Prostate gland (tissue), 2 donors: ENCODE measurements around the gene CHD8. TPM values are rescaled to one million over a fixed set of nuclear protein-coding genes. Genes with fewer than 3 reads are reported as not detected.

Experiments used
- DNase-seq: peaks from one replicate; pipeline ENCODE4 v3.0.0-alpha.2; 2019; ENCODE audit warnings: low spot score
- H3K27ac ChIP-seq, 2 donors: fragments of 200-600 bp; sonication (generic); 2 replicates each; pipeline ENCODE4 v1.5.1; 2017 to 2019
- H3K27me3 ChIP-seq: fragments of 200-600 bp; sonication (generic); replicated peaks from 2 replicates; pipeline ENCODE4 v1.5.1; 2019; ENCODE audit not compliant: insufficient read depth
- H3K36me3 ChIP-seq, 2 donors: fragments of 200-600 bp; sonication (generic); 1 replicate in 1 of 2; 2 replicates in 1 of 2; pipeline versions ENCODE4 v1.5.1 to v1.8.1; 2017 to 2019
- H3K4me1 ChIP-seq: fragments of 200-600 bp; sonication (generic); replicated peaks from 2 replicates; pipeline ENCODE4 v1.5.1; 2019
- H3K4me3 ChIP-seq, 2 donors: fragments of 200-600 bp; sonication (generic); 2 replicates each; pipeline ENCODE4 v1.5.1; 2017 to 2019
- H3K9me3 ChIP-seq: fragments of 200-600 bp; sonication (generic); 2 replicates; pipeline ENCODE4 v1.5.1; 2017
- CTCF ChIP-seq, 4 experiments: fragments of 200-600 bp in 2 of 4; fragments of 450-650 bp in 2 of 4; sonication (generic) in 2 of 4; IDR thresholded peaks; 1 replicate in 3 of 4; 2 replicates in 1 of 4; pipeline ENCODE4 v1.5.1; 2016 to 2019; ENCODE audit warnings: antibody characterized with exemption in 4 of 4, mild to moderate bottlenecking in 2 of 4, moderate library complexity in 2 of 4
- POLR2A ChIP-seq: fragments of 450-650 bp; IDR thresholded peaks from one replicate; pipeline ENCODE4 v1.6.1; 2016; ENCODE audit warnings: antibody characterized with exemption, mild to moderate bottlenecking
- POLR2AphosphoS5 ChIP-seq: sonication (generic); formaldehyde crosslinking; IDR thresholded peaks from one replicate; pipeline ENCODE4 v1.6.1; 2017; ENCODE audit warnings: antibody characterized with exemption
- WGBS: methylation state at CpG from one replicate; pipeline ENCODE4 v1.1.5; 2018; 5-methylcytosine and 5-hydroxymethylcytosine counted together
- intact Hi-C: fragments of 100-400 bp; cut with DNase I; formaldehyde crosslinking; loops from one replicate; pipeline ENCODE4 v1.14.2; 2022
- total RNA-seq, 2 donors: library from RNA; depleted of rRNA; stranded (reverse); fragments of >200 nt; gene quantifications; one replicate each; pipeline ENCODE4 v1.1.0, GENCODE V29; 2016

CHD8 gene
- total RNA-seq, 2 donors from 2014 or later: 63.6 to 67.0 TPM

GRCh38 chr14:21356511-21356910 lies 99.4 kb downstream of the CHD8 start:
- Histone ChIP-seq H3K9me3 (no peaks in the 10 kb centered on the region), H3K36me3 (peaks cover 22 to 29% of the 10 kb centered on the region in 2 donors), H3K4me3 (no peak overlapping the region), H3K27me3 (no peaks in the 10 kb centered on the region), H3K4me1 (no peaks in the 10 kb centered on the region), H3K27ac (no peak overlapping the region)
- TF ChIP-seq POLR2AphosphoS5 (no peak), POLR2A (no peak), CTCF (IDR thresholded peaks at IDR 0.05) (no peak)
- intact Hi-C loops: no loop called here
- 93% methylated on average over 4 of the region's 4 CpGs for WGBS
- DNase-seq: no peak

DNA sequence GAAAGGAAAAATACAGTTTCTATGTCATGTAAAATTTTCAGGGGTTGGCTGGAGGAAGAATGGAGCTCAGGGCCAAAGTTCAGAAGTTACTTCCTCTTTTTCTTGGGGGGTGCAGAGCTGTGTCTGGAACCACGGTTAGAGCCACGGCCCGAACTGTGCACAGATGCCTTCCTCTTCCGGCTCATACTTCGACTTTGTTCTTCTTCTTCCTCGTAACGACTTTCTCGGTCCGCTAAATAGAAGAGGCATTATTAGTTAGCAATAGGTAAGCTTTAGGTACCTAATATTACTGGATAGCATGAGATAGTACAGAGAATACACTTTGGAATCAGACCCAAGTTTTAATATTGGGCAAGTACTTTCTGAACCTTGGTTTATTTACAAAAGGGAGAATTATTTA lies 103.3 kb downstream of the CHD8 start:
- TF ChIP-seq POLR2AphosphoS5: no peak
- no peak for TF ChIP-seq POLR2A
- TF ChIP-seq CTCF (IDR thresholded peaks at IDR 0.05): no peak
- DNase-seq: no peak
- intact Hi-C loops: no loop called here
- Histone ChIP-seq H3K4me1 (no peaks in the 10 kb centered on the region), H3K36me3 (peaks cover 11 to 18% of the 10 kb centered on the region in 2 donors), H3K27me3 (no peaks in the 10 kb centered on the region), H3K4me3 (no peak overlapping the region), H3K9me3 (no peaks in the 10 kb centered on the region), H3K27ac (no peak overlapping the region)
- 71% methylated on average over 9 of the region's 9 CpGs for WGBS

DNA sequence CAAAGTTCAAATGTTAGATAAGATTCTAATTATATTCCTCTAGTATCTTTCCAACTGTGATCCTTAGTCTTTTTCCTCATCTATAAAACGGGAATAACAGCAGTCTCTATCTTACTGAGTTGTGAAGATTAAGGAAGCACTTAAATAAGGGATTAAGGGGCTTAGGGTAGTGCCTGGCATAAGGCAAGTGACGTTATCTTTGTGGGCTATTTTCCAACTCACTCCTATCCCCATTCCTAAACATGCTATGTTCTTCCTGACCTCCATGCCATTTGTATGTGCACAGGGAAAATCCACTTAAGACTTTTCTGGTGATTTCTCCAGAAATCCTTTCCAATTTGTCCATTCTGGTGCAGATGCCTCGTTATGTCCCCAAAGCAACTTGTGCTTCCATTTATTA lies 105.4 kb downstream of the CHD8 start:
- no peaks in the 10 kb centered on the region for H3K27me3 ChIP-seq
- TF ChIP-seq CTCF (IDR thresholded peaks at IDR 0.05) (no peak), POLR2AphosphoS5 (no peak), POLR2A (no peak)
- H3K27ac ChIP-seq: no peak overlapping the region
- H3K36me3 ChIP-seq: peaks cover 7 to 9% of the 10 kb centered on the region in 2 donors
- H3K4me1 ChIP-seq: no peaks in the 10 kb centered on the region
- 69% methylated on average over 2 of the region's 3 CpGs for WGBS
- intact Hi-C loops: no loop called here
- H3K9me3 ChIP-seq: no peaks in the 10 kb centered on the region
- no peak for DNase-seq
- H3K4me3 ChIP-seq: no peak overlapping the region

- no peak for DNase-seq
- Histone ChIP-seq H3K4me1 (no peaks in the 10 kb centered on the region), H3K27ac (no peak overlapping the region), H3K4me3 (no peak overlapping the region), H3K9me3 (no peaks in the 10 kb centered on the region), H3K36me3 (peaks cover 0 to under 1% of the 10 kb centered on the region in 2 donors), H3K27me3 (no peaks in the 10 kb centered on the region)
- WGBS: 57% methylated on average over 2 of the region's 2 CpGs
- intact Hi-C loops: no loop called here
- TF ChIP-seq POLR2AphosphoS5 (no peak), CTCF (IDR thresholded peaks at IDR 0.05) (no peak), POLR2A (no peak)
Measured at GRCh38 chr14:21347201-21347600, 108.7 kb downstream of the CHD8 start.

GRCh38 chr14:21346532-21347135 lies 109.3 kb downstream of the CHD8 start:
- intact Hi-C loops: no loop called here
- Histone ChIP-seq H3K4me3 (no peak overlapping the region), H3K9me3 (no peaks in the 10 kb centered on the region), H3K4me1 (no peaks in the 10 kb centered on the region), H3K36me3 (no peaks in the 10 kb centered on the region), H3K27me3 (no peaks in the 10 kb centered on the region), H3K27ac (no peak overlapping the region)
- TF ChIP-seq CTCF (IDR thresholded peaks at IDR 0.05) (no peak), POLR2A (no peak), POLR2AphosphoS5 (no peak)
- no peak for DNase-seq
- 43% methylated on average over 2 of the region's 2 CpGs for WGBS
